GM18870 (cell line): ENCODE measurements around the gene RASGRP1.

Source experiments
- ATAC-seq: cut with Tn5 transposase; IDR thresholded peaks from one replicate; pipeline ENCODE4 v1.9.1; 2021; ENCODE audit warnings: moderate library complexity; ENCODE audit not compliant: unreplicated experiment

RASGRP1 gene

GRCh38 chr15:38538328-38539007, 26.1 kb downstream of the RASGRP1 start:
- ATAC-seq: no peak

GRCh38 chr15:38536201-38536676, 28.4 kb downstream of the RASGRP1 start:
- no peak for ATAC-seq

- no peak for ATAC-seq
Observed at GRCh38 chr15:38535491-38536200, 29.0 kb downstream of the RASGRP1 start.

GRCh38 chr15:38534691-38535090, 29.9 kb downstream of the RASGRP1 start:
- ATAC-seq: no peak

DNA sequence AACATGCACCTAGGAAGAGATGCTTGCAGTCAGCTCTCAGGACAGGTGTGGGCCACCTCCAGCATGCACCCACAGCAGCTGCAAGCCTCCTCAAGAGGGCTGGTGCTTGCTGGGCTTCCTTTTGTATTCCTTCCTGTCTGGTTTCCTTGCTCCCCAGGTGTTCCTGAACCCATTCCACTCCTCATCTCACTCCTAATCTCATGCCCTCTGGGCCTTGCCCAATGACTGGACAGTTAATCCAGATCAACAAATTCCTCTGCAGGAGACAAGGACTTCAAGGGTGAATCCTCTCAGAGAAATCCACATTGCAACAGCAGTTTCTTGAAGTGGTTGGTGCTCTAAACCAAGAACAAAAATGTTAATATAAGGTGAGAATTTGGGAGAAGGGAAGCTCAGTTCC, 30.7 kb downstream of the RASGRP1 start:
- no peak for ATAC-seq

DNA sequence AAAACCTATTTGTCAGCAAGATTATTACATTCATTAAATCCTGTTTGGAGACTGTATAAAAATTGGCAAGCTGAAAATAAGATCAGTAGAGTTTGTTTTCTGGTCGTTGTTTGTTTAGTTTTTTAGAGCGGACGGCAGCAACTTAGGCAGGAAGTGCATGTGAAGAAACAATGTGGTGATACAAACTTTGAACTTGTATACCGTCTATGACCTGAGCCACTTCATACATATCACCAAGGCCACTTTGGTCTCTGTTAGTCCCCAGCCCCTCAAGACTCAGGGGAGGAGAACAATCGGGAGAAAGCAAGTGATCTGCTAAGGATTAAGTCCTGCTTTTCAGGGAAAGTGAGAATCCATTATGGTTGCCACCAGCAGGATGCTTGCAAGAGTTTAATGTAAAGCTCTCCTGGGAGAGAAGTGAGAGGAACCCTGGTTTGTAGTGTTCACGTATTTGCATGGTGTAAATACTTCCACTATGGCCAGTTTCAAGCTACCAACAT, 31.1 kb downstream of the RASGRP1 start:
- no peak for ATAC-seq

GRCh38 chr15:38532728-38533127, 31.9 kb downstream of the RASGRP1 start:
- ATAC-seq: no peak

DNA sequence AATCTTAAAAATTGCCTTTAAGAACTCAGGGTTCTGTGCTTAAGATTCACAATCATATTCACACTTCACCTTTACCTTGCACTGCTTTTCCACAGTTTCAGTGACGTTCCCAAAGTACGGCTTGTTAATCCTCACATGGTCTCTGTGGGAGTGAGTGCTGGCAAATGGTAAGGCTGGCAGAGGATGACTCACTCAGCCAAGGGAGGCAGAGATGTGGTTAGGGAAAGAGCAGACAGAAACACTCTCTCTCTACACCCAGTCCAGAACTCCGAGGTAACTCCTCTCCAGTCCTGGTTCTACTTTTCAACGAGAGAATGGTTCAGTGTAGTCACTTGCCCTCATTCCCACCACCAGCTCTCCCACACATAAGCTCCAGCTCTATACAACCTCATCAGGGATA, 33.1 kb downstream of the RASGRP1 start:
- ATAC-seq: no peak

DNA sequence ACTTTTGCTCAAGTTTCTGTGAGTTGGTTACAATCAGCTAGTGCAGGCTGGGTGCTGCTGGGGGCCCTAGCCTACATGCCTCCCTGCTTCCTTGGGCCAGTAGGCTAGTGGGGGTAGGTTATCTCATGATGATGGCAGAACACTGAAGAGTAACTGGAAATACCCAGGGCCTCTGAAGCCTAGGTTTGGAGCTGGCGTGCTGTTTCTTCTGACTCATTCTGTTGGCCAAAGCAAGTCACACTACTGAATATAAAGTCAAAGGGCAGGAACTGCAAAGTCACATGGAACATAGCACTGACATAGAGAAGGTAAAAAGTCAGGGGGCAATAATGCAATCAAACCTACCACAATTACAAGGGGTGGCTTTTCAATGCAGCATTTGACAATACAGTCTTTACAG, 34.5 kb downstream of the RASGRP1 start:
- peak; percentile 77 for ATAC-seq

GRCh38 chr15:38528294-38528693, 36.3 kb downstream of the RASGRP1 start:
- no peak for ATAC-seq

GRCh38 chr15:38526158-38526557, 38.5 kb downstream of the RASGRP1 start:
- ATAC-seq: no peak

DNA sequence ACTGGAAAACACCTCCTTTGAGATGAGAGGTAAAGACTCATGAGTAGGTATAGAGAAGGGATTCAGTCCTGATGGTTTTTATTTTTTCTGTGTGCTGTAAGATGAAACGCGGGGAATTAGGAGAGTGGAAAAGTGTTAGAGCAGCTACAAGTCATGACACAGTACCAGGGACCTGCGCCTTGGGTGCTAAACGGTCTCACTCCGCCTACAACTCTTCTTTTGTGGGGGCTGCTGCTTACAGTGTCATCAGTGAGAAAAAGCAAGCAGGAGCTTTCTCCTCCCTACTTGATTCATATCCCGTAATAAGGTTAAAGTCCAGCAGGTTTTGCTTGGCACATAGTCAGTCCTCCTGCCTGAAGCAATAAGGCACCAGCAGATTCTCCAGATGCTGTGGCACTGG, 39.1 kb downstream of the RASGRP1 start:
- no peak for ATAC-seq

- ATAC-seq: no peak
Observed at GRCh38 chr15:38524156-38524555, 40.5 kb downstream of the RASGRP1 start.

- no peak for ATAC-seq
Observed at GRCh38 chr15:38522922-38523321, 41.7 kb downstream of the RASGRP1 start.

GRCh38 chr15:38521316-38521715, 43.3 kb downstream of the RASGRP1 start:
- no peak for ATAC-seq

DNA sequence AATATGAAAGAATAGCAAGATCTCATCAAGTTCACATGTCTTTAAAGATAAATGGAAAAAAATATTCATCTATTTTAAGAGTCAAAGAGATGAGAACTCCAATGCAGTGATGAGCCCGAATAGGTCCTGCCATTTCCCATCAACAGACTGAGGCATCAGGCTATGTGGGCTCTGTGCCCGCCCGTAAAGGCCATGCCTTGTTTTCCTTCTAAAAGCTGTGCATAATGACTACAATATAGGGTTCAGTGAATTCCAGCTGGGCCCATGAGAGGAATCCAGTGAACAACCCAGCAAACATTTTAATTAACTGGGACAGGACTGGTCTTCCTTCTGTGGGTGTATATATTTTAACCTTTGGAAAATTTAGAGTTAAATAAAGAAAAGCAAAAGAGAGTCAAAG, 44.6 kb downstream of the RASGRP1 start:
- no peak for ATAC-seq

DNA sequence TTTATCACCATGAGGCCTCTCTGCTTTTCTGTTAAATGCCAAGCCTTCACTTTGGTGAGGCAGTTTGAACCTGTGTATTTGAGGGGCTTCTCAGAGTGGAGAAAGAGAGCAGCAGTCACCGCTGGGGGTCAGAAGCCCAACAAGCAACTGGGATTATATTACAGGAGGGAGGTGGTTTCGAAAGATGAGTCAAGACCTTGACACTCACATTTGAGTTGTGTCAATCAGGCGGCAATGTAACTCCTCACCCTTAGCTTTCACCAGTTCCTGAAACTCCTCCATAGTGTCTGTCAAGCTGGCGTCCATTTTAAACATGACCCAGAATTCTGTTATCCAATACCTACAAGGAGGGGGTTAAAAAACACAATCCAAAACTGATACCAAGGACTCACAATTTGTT, 46.5 kb downstream of the RASGRP1 start:
- ATAC-seq: no peak

DNA sequence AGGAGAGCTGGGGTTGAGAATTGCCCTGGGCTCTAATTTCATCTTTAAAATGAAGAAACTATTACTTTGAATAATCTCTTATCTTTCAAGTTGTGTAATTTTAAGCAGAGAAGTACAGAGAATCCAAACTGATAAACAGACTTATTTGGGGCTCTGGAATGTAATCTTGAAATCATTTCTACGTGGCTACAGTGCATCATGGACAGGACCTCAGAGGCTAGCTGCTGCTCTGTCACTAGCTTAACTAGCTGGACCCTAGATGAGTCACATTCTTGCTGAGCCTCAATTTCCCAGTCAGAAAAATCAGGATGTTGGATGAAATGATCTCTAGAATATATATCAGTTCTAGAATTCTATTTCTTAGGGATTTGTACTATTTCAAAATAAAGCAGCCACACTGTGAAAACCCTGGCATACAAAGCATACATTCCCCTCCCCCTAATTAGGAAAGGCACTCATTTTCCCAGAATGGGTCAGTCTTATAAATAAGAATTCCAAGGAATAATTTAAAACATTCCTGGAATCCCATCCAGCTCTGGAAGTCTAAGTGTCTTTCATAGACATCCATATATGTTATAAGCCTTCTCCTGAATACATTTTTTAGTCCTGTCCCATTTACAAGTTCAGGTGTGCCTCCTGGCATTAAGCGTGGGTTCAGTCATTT, 47.2 kb downstream of the RASGRP1 start:
- no peak for ATAC-seq

GRCh38 chr15:38516626-38517025, 48.0 kb downstream of the RASGRP1 start:
- no peak for ATAC-seq

DNA sequence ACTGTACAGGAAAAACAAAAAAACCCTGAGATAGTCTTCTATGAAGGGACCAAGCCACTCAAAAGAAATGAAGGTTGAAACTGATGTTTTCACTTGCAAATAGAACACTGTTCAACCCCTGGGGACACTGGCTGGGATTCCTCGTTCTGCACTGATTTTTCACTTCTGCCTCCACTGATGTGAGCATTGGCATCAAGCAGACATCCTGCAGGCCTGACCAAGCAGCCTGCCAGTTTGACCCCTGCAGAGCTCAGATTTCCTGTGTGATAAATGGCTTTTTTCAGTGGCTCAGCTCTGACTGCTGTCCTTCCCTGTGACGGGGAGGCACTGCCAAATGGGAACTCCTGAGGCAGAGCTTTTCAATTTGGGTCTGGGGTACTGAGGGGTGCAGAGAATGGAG, 50.0 kb downstream of the RASGRP1 start:
- no peak for ATAC-seq

GRCh38 chr15:38512901-38513300, 51.7 kb downstream of the RASGRP1 start:
- ATAC-seq: no peak

- ATAC-seq: no peak
Observed at GRCh38 chr15:38509152-38509551, 55.5 kb downstream of the RASGRP1 start.
